Measurements from ENCODE around the gene C11orf71. TPM values are rescaled to one million over a fixed set of nuclear protein-coding genes. Genes with fewer than 3 reads are reported as not detected.

The C11orf71 gene, protein sequence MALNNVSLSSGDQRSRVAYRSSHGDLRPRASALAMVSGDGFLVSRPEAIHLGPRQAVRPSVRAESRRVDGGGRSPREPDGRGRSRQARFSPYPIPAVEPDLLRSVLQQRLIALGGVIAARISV
- total RNA-seq, result 4.3 and 4.4 TPM in 2 replicates

DNA sequence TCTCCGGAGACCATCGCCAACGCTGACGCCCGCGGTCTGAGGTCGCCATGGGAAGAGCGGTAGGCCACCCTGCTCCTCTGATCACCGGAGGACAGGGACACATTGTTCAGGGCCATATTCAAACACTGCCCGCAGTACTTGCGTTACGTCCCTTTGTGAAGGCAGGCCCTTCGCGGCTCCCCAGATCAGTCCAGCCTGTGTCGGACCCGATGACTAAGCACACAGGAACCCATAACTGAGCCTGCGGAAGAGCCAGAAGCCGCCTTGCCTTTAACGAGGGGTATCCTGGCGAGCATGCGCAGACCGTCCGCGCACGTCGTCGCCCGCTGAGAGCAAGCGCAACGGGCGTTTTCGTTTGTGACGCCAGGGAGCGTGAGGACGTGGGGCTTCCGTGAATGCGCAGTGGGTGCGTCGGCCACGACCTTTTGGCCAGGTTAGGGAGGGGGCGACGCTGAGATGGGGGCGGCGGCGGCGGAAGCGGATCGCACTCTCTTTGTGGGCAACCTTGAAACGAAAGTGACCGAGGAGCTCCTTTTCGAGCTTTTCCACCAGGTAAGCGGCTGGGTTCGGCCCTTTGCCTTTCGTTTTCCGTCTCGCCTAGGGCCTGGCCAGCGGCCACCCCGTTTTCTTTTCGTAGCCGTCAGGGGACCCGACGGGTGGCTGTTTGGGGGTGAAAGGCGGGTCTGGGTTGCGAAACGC is at the start of gene C11orf71, which contains the start of gene RBM7:
Gene C11orf71 (minus strand): TSS at position 296 of the 699 bp plus-strand sequence. CDS start 180 bp downstream, at position 116.
Gene RBM7 (plus strand): TSS at position 451 of the 699 bp plus-strand sequence. CDS start 6 bp downstream, at position 457.
- peak; percentile 97 to 98 for DNase-seq (ENCODE audit: low read depth in 2 of 2)

- DNase-seq (ENCODE audit: low read depth in 2 of 2), result no peak
These were observed 49.5 kb upstream of the C11orf71 start for GRCh38 chr11:114449845-114450244.

DNA sequence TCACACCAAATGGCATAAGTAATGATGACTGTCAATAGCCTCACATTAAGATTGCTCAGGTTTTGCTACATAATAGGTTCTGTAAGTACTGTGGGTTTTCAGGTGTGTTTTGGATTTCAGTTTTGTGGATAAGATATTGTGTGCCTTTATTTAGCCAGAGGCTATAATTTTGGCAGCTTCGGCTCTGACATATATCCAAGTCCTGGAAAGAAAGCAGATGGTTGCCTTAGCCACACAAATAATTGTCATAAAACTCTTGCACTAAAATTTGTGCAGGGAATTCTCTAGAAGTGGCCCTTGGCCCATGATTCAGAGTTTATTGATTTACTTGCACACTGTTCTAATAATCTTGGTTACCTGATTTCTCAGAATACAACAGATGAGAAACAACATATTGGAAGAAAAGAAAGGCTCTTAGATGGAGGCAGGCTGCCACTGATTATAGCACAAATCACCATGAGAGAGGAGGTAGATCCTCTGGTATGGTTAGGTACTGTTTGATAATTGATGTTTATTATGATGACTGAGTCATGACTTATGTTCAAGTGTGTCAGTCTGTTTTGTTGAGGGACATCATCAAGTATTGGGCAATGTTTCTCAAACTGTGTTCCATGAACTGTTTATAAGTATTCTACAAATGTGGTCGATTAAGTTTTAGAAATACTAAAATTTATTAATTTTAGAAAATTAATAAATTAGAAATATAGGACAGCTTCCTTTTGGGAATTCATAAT is 48.6 kb upstream of the C11orf71 start:
- DNase-seq (ENCODE audit: low read depth in 2 of 2), result no peak

- no peak for DNase-seq (ENCODE audit: low read depth in 2 of 2)
These were observed 47.6 kb upstream of the C11orf71 start for GRCh38 chr11:114447892-114448291.

- DNase-seq (ENCODE audit: low read depth in 2 of 2), result no peak
These were observed 47.1 kb upstream of the C11orf71 start for GRCh38 chr11:114447444-114447843.

DNA sequence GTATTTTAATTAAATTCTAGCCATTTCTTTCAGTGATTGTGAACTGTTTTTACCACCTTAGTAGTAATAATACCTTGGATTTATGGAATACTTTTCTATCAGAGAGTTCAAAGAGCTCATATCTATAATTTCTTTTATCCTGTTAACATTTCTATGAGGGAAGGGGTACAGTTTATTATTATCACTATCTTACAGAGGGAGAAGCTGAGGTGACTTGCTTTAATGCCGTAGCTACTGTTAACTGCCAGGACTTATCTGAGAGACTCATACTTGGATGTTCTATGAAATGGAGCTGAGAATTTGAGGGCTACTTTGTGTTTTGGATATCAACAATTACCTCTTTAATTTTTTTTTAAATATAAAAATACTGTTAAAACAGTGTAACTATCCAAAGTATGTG is 42.2 kb upstream of the C11orf71 start:
- no peak for DNase-seq (ENCODE audit: low read depth in 2 of 2)

GRCh38 chr11:114441921-114442320 is 41.6 kb upstream of the C11orf71 start:
- no peak for DNase-seq (ENCODE audit: low read depth in 2 of 2)

GRCh38 chr11:114440971-114441763 is 40.9 kb upstream of the C11orf71 start:
- peak in 1 of 2 donors; percentile 12 for DNase-seq (ENCODE audit: low read depth in 2 of 2)

DNA sequence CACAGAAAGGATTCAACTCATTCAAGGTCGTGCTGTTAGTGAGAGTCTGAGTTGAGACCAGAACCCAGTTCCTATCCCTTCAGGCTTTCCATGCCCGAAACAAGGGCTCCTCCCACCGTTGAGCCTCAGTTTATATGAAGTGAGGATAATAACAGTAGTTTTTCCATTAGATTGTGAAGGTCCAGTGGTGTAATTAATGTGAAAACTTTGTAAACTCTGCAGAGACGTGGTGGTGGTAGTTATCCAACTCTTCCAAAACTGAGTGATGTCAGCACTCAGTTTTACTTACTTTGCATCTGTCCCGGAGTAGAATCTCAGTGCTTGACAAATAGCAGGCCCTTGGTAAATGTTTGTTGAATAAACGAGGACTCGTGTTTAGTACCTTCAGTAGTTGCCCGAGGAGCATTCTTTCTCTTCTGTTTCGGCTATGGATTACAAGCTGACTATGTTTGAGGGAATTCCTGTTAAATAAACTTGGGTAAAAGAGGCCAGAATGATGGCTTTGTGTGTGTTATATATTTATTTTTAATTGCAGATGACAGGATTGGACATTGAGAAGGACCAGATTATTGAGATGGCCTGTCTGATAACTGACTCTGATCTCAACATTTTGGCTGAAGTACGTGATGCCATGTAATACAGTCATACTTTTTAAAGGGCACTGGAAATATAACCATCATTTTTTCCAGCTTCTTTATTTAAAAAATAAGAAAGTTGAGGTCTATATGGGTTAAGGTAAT is 40.0 kb upstream of the C11orf71 start:
- no peak for DNase-seq (ENCODE audit: low read depth in 2 of 2)

DNA sequence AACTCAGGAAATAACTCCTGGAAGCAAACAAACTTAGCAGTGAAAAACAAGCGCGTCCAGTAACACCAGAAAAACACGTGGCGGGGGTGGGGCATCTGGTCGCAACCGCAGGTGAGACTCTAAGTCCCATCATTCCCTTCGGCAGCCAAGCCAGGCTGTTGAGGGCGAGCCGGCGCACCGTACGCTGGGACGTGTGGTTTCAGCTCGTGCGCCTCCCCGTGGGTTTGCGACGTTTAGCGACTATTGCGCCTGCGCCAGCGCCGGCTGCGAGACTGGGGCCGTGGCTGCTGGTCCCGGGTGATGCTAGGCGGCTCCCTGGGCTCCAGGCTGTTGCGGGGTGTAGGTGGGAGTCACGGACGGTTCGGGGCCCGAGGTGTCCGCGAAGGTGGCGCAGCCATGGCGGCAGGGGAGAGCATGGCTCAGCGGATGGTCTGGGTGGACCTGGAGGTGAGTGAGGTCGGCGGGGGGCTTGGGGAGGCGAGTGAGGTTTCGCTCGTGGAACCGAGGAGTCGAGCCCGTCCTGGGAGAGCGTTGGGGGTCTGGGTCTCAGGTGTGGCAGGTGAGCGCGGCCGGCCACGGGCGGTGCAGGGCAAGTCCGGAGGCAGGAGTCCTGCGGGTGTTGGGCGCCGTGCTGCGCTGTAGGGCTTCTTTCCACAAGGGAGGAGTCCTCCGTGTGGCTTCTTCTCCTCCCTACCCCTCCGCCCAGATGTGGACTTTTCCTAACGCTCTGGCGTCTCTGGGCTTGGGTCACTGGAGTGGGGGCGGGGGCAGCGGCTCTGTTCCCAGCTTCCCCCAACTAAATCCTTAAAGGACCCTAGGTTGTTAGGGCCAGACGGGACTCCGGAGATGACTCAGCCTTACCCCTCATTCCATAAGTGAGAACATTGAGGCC is 39.2 kb upstream of the C11orf71 start, which contains the start of gene REXO2:
Gene REXO2 (plus strand): TSS at position 239 of the 892 bp plus-strand sequence. CDS start 62 bp downstream, at position 301.
- peak; percentile 91 to 97 for DNase-seq (ENCODE audit: low read depth in 2 of 2)

GRCh38 chr11:114438303-114438702 is 38.0 kb upstream of the C11orf71 start:
- DNase-seq (ENCODE audit: low read depth in 2 of 2), result no peak

GRCh38 chr11:114433376-114433775 is 33.1 kb upstream of the C11orf71 start:
- no peak for DNase-seq (ENCODE audit: low read depth in 2 of 2)

GRCh38 chr11:114432893-114433292 is 32.6 kb upstream of the C11orf71 start:
- DNase-seq (ENCODE audit: low read depth in 2 of 2), result no peak

GRCh38 chr11:114430290-114430689 is 30.0 kb upstream of the C11orf71 start:
- no peak for DNase-seq (ENCODE audit: low read depth in 2 of 2)

DNA sequence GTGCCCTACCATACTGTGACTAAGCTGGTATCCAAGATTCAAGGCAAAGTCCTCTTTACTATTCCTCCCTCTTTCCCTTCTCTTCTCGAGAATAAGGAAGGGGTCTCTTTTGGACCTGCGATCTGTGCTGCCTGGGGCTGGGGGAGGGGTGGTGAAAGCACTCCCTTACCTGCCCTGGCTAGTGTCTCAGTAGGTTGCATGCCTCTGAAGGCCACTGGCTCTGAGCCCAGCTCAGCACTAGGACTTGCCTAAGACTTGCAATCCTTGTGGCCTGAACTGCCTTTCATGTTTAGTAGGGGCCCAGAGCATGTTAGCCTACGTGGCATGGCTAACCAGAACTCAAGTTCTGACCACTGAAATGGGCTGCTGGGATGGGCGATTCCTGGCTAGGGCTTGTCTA is 26.0 kb upstream of the C11orf71 start:
- no peak for DNase-seq (ENCODE audit: low read depth in 2 of 2)

DNA sequence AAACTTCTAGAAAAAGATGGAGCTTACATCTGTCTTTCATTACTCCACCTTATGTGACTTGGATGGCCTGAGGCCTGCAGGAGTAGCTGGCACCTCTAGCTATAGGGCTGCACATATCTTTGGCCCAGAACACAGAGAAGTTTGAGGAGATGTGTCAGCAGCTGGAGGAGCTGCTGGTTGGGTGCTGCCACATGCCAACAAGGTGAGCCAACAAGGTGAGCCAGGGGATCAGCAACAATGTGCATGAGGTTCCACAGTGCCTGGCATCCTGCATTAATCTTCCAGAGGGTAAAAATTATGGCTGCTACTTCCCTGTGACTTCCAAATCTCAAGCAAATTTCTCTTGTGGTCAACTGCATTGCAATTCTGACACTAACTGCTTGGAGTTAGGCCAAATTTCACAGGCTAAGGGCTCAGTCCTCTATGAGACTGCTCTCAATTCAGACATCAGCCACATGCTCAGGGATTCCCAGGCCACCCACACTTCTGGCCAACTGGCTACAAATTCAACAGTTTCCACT is 16.2 kb upstream of the C11orf71 start:
- no peak for DNase-seq (ENCODE audit: low read depth in 2 of 2)

- DNase-seq (ENCODE audit: low read depth in 2 of 2), result no peak
These were observed 13.6 kb upstream of the C11orf71 start for GRCh38 chr11:114413958-114414357.

GRCh38 chr11:114412946-114413345 is 12.6 kb upstream of the C11orf71 start:
- DNase-seq (ENCODE audit: low read depth in 2 of 2), result no peak

GRCh38 chr11:114401311-114401710 is 1.0 kb upstream of the C11orf71 start:
- DNase-seq (ENCODE audit: low read depth in 2 of 2), result peak; percentile 6 to 27

GRCh38 chr11:114400915-114401223 is 558 bp upstream of the C11orf71 start:
- no peak for DNase-seq (ENCODE audit: low read depth in 2 of 2)

Data from dermis microvascular lymphatic vessel endothelial cell (primary cell).